Liver (tissue), 9 donors: ENCODE data around the gene CPHXL. TPM values are rescaled to one million over a fixed set of nuclear protein-coding genes. Genes with fewer than 3 reads are reported as not detected.

ENCODE experiments used
- DNase-seq: peaks from one replicate; pipeline ENCODE4 v3.0.0-alpha.2; 2017; ENCODE audit warnings: low spot score
- H3K27ac ChIP-seq, 2 donors: one replicate each; pipeline ENCODE4 v1.7.0; 2013; ENCODE audit warnings: inconsistent platforms in 2 of 2, low read length in 2 of 2, control low read depth in 1 of 2, low read depth in 1 of 2, mild to moderate bottlenecking in 1 of 2
- H3K27me3 ChIP-seq, 4 donors: one replicate each; pipeline versions ENCODE4 v1.6.1 to v1.7.0; 2013; ENCODE audit warnings: low read length in 3 of 4, inconsistent platforms in 1 of 4, mild to moderate bottlenecking in 1 of 4, moderate library complexity in 1 of 4; ENCODE audit not compliant: control insufficient read depth in 4 of 4, insufficient read depth in 4 of 4
- H3K36me3 ChIP-seq, 4 donors: one replicate each; pipeline versions ENCODE4 v1.6.1 to v1.7.0; 2013; ENCODE audit warnings: low read length in 3 of 4, mild to moderate bottlenecking in 3 of 4, low read depth in 1 of 4, moderate library complexity in 1 of 4; ENCODE audit not compliant: control insufficient read depth in 4 of 4, insufficient read depth in 3 of 4
- H3K4me1 ChIP-seq, 4 donors: one replicate each; pipeline versions ENCODE4 v1.6.1 to v1.7.0; 2013; ENCODE audit warnings: low read length in 3 of 4, mild to moderate bottlenecking in 3 of 4, moderate library complexity in 1 of 4; ENCODE audit not compliant: control insufficient read depth in 4 of 4, insufficient read depth in 4 of 4
- H3K4me3 ChIP-seq, 3 donors: one replicate each; pipeline versions ENCODE4 v1.6.1 to v1.7.0; 2013; ENCODE audit warnings: low read length in 3 of 3, control low read depth in 1 of 3, low read depth in 1 of 3, mild to moderate bottlenecking in 1 of 3
- H3K9ac ChIP-seq, 2 donors: one replicate each; pipeline ENCODE4 v1.7.0; 2013; ENCODE audit warnings: low read length in 2 of 2, mild to moderate bottlenecking in 2 of 2, moderate library complexity in 2 of 2, control low read depth in 1 of 2, low read depth in 1 of 2
- H3K9me3 ChIP-seq, 4 donors: one replicate each; pipeline versions ENCODE4 v1.6.1 to v1.7.0; 2013; ENCODE audit warnings: low read length in 3 of 4; ENCODE audit not compliant: control insufficient read depth in 4 of 4
- EGR1 ChIP-seq, 2 donors: IDR thresholded peaks; 2 replicates each; pipeline ENCODE4 v1.6.1; 2016 to 2018; ENCODE audit warnings: antibody characterized with exemption in 2 of 2, low read depth in 2 of 2
- FOXA1 ChIP-seq: IDR thresholded peaks from 2 replicates; pipeline ENCODE4 v1.6.1; 2016; ENCODE audit warnings: antibody characterized with exemption
- FOXA2 ChIP-seq: IDR thresholded peaks from 2 replicates; pipeline ENCODE4 v1.6.1; 2016; ENCODE audit warnings: antibody characterized with exemption
- GABPA ChIP-seq, 2 donors: IDR thresholded peaks in 1 of 2; conservative IDR thresholded peaks in 1 of 2; 2 replicates each; pipeline ENCODE4 v1.6.1; 2016; ENCODE audit warnings: antibody characterized with exemption in 2 of 2, mild to moderate bottlenecking in 1 of 2, moderate library complexity in 1 of 2
- HNF4A ChIP-seq, 2 donors: conservative IDR thresholded peaks; 2 replicates each; pipeline ENCODE4 v1.6.1; 2016; ENCODE audit warnings: antibody characterized with exemption in 2 of 2, mild to moderate bottlenecking in 2 of 2
- HNF4G ChIP-seq: IDR thresholded peaks from 2 replicates; pipeline ENCODE4 v1.6.1; 2016; ENCODE audit warnings: antibody characterized with exemption
- JUND ChIP-seq, 2 donors: IDR thresholded peaks; 2 replicates each; pipeline ENCODE4 v1.6.1; 2016; ENCODE audit warnings: antibody characterized with exemption in 2 of 2
- NR2F2 ChIP-seq: IDR thresholded peaks from 2 replicates; pipeline ENCODE4 v1.6.1; 2016; ENCODE audit warnings: antibody characterized with exemption
- RAD21 ChIP-seq, 2 donors: IDR thresholded peaks; 2 replicates each; pipeline ENCODE4 v1.6.1; 2016; ENCODE audit warnings: antibody characterized with exemption in 2 of 2, mild to moderate bottlenecking in 2 of 2
- RXRA ChIP-seq, 2 donors: IDR thresholded peaks; 2 replicates each; pipeline ENCODE4 v1.6.1; 2017 to 2018; ENCODE audit warnings: antibody characterized with exemption in 2 of 2, mild to moderate bottlenecking in 1 of 2
- SP1 ChIP-seq: IDR thresholded peaks from 2 replicates; pipeline ENCODE4 v1.6.1; 2018; ENCODE audit warnings: antibody characterized with exemption, mild to moderate bottlenecking
- TAF1 ChIP-seq: conservative IDR thresholded peaks from 2 replicates; pipeline ENCODE4 v1.6.1; 2016; ENCODE audit warnings: antibody characterized with exemption, mild to moderate bottlenecking
- YY1 ChIP-seq: IDR thresholded peaks from 2 replicates; pipeline ENCODE4 v1.6.1; 2016; ENCODE audit warnings: antibody characterized with exemption, mild to moderate bottlenecking
- WGBS: extraction: QIAGEN DNeasy Blood & Tissue Kit; methylation state at CpG from one replicate; pipeline ENCODE4 v1.1.7; 2013; 5-methylcytosine and 5-hydroxymethylcytosine counted together
- polyA plus RNA-seq, 2 donors: library from polyadenylated mRNA; stranded (reverse) in 1 of 2; unstranded in 1 of 2; fragments of 200-250 nt in 1 of 2; fragments of >200 nt in 1 of 2; fragmentation: Nextera tagmentation in 1 of 2; extraction: Ambion mirVana in 1 of 2; gene quantifications; one replicate each; pipeline versions ENCODE4 v1.2.1 to v1.2.3, GENCODE V29; 2013 to 2015
- total RNA-seq, 2 donors: library from RNA; depleted of rRNA; stranded (reverse); fragments of >200 nt; gene quantifications; one replicate each; pipeline ENCODE4 v1.2.3, GENCODE V29; 2014
- TF ChIP-seq, protein P1 (sequence below): IDR thresholded peaks from 2 replicates; pipeline ENCODE4 v1.6.1; 2016; ENCODE audit warnings: antibody characterized with exemption
- TF ChIP-seq, protein P2 (sequence below): fragments of 150-350 bp; IDR thresholded peaks from 2 replicates; pipeline ENCODE4 v1.5.1; 2017; ENCODE audit warnings: improper control_type of control experiment, low read depth, low read length; ENCODE audit not compliant: missing input control
- TF ChIP-seq, protein P3 (sequence below): IDR thresholded peaks from 2 replicates; pipeline ENCODE4 v1.6.1; 2016; ENCODE audit warnings: antibody characterized with exemption
- TF ChIP-seq, protein P4 (sequence below): IDR thresholded peaks from 2 replicates; pipeline ENCODE4 v1.6.1; 2016; ENCODE audit warnings: antibody characterized with exemption, mild to moderate bottlenecking
- TF ChIP-seq, protein P5 (sequence below): IDR thresholded peaks from 2 replicates; pipeline ENCODE4 v1.6.1; 2016; ENCODE audit warnings: antibody characterized with exemption
- donor health status: healthy.
- donor health status: healthy.
- donor health status: healthy.
- donor health status: healthy.
- donor health status: healthy.

Gene CPHXL
- total and polyA plus RNA-seq, 4 donors = not detected

DNA sequence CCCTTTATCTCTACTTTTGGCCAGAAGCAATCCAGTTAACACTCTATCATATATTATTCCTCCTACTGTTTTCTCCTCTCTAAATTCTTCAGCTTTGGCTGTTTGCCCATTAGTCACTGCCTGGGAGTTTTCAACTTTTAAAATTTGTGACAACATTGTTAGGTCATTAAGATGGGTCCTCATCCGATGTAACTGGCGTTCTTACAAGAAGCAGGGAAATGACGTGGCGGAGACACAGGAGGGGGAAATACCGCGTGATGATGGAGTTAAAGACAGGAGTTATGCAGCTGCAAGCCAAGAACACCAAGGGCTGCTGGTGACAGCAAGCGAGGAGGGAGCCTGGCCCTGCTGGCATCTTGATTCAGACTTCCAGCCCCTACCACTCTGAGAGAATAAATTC, 34.8 kb upstream of the CPHXL start:
- H3K36me3 ChIP-seq = no peaks in the 10 kb centered on the region

DNA sequence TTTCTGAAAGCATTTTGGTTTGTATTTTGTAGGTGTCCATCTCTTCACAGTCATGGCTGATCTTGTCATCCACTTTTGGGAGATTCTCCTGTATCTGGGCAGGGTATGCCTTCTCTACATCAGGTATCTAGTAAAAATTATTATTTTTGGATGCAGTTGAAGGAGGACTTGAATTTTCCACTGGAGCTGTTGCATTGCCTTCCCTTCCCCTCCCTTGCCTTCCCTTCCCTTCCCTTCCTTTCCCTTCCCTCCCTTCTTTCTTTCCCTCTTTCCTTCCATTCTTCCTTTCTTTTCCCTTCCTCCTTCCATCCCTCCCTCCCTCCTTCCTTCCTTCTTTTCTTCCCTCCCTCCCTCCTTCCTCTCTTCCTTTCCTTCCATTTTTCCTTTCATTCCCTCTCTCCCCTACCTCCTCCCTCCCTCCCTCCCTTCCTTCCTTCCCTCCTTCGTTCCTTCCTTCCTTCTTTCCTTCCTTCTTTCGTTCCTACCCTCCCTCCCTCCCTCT, 33.8 kb upstream of the CPHXL start:
- H3K27ac ChIP-seq = no peak overlapping the region
- no peak overlapping the region for H3K4me3 ChIP-seq
- no peak overlapping the region for H3K9ac ChIP-seq
- no peak for DNase-seq
- TF ChIP-seq NR2F2 = no peak
- TF ChIP-seq FOXA1 = no peak
- TF ChIP-seq, protein P1, sequence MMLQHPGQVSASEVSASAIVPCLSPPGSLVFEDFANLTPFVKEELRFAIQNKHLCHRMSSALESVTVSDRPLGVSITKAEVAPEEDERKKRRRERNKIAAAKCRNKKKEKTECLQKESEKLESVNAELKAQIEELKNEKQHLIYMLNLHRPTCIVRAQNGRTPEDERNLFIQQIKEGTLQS = no peak
- TF ChIP-seq GABPA (IDR thresholded peaks at IDR 0.05 in 1 of 2, conservative IDR thresholded peaks at IDR 0.05 in 1 of 2) = no peak
- TF ChIP-seq YY1 = no peak
- TF ChIP-seq TAF1 = no peak
- TF ChIP-seq, protein P2, sequence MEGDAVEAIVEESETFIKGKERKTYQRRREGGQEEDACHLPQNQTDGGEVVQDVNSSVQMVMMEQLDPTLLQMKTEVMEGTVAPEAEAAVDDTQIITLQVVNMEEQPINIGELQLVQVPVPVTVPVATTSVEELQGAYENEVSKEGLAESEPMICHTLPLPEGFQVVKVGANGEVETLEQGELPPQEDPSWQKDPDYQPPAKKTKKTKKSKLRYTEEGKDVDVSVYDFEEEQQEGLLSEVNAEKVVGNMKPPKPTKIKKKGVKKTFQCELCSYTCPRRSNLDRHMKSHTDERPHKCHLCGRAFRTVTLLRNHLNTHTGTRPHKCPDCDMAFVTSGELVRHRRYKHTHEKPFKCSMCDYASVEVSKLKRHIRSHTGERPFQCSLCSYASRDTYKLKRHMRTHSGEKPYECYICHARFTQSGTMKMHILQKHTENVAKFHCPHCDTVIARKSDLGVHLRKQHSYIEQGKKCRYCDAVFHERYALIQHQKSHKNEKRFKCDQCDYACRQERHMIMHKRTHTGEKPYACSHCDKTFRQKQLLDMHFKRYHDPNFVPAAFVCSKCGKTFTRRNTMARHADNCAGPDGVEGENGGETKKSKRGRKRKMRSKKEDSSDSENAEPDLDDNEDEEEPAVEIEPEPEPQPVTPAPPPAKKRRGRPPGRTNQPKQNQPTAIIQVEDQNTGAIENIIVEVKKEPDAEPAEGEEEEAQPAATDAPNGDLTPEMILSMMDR = no peak
- no peak for TF ChIP-seq HNF4A (conservative IDR thresholded peaks at IDR 0.05)
- TF ChIP-seq, protein P3, sequence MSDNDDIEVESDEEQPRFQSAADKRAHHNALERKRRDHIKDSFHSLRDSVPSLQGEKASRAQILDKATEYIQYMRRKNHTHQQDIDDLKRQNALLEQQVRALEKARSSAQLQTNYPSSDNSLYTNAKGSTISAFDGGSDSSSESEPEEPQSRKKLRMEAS = no peak
- TF ChIP-seq SP1 = no peak
- no peak for TF ChIP-seq FOXA2
- TF ChIP-seq RAD21 (IDR thresholded peaks at IDR 0.05) = no peak
- TF ChIP-seq, protein P4, sequence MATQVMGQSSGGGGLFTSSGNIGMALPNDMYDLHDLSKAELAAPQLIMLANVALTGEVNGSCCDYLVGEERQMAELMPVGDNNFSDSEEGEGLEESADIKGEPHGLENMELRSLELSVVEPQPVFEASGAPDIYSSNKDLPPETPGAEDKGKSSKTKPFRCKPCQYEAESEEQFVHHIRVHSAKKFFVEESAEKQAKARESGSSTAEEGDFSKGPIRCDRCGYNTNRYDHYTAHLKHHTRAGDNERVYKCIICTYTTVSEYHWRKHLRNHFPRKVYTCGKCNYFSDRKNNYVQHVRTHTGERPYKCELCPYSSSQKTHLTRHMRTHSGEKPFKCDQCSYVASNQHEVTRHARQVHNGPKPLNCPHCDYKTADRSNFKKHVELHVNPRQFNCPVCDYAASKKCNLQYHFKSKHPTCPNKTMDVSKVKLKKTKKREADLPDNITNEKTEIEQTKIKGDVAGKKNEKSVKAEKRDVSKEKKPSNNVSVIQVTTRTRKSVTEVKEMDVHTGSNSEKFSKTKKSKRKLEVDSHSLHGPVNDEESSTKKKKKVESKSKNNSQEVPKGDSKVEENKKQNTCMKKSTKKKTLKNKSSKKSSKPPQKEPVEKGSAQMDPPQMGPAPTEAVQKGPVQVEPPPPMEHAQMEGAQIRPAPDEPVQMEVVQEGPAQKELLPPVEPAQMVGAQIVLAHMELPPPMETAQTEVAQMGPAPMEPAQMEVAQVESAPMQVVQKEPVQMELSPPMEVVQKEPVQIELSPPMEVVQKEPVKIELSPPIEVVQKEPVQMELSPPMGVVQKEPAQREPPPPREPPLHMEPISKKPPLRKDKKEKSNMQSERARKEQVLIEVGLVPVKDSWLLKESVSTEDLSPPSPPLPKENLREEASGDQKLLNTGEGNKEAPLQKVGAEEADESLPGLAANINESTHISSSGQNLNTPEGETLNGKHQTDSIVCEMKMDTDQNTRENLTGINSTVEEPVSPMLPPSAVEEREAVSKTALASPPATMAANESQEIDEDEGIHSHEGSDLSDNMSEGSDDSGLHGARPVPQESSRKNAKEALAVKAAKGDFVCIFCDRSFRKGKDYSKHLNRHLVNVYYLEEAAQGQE = no peak
- TF ChIP-seq, protein P5, sequence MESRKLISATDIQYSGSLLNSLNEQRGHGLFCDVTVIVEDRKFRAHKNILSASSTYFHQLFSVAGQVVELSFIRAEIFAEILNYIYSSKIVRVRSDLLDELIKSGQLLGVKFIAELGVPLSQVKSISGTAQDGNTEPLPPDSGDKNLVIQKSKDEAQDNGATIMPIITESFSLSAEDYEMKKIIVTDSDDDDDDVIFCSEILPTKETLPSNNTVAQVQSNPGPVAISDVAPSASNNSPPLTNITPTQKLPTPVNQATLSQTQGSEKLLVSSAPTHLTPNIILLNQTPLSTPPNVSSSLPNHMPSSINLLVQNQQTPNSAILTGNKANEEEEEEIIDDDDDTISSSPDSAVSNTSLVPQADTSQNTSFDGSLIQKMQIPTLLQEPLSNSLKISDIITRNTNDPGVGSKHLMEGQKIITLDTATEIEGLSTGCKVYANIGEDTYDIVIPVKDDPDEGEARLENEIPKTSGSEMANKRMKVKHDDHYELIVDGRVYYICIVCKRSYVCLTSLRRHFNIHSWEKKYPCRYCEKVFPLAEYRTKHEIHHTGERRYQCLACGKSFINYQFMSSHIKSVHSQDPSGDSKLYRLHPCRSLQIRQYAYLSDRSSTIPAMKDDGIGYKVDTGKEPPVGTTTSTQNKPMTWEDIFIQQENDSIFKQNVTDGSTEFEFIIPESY = no peak
- no peak for TF ChIP-seq HNF4G
- no peak for TF ChIP-seq JUND (IDR thresholded peaks at IDR 0.05)
- no peak for TF ChIP-seq EGR1 (IDR thresholded peaks at IDR 0.05; ENCODE audit: low read depth in 2 of 2)
- no peak for TF ChIP-seq RXRA (IDR thresholded peaks at IDR 0.05)
- no peaks in the 10 kb centered on the region for H3K36me3 ChIP-seq
- 32% methylated on average over 2 of the region's 2 CpGs for WGBS
- no peaks in the 10 kb centered on the region for H3K9me3 ChIP-seq
- no peaks in the 10 kb centered on the region for H3K4me1 ChIP-seq
- no peaks in the 10 kb centered on the region for H3K27me3 ChIP-seq

More for the DNA sequence above, 34.8 kb upstream of the CPHXL start:
- TF ChIP-seq, protein P1 = no peak
- TF ChIP-seq HNF4A (conservative IDR thresholded peaks at IDR 0.05) = no peak
- no peak for TF ChIP-seq RAD21 (IDR thresholded peaks at IDR 0.05)
- TF ChIP-seq FOXA2 = no peak
- TF ChIP-seq YY1 = no peak
- Histone ChIP-seq H3K4me1 (no peaks in the 10 kb centered on the region), H3K4me3 (no peak overlapping the region), H3K27me3 (no peaks in the 10 kb centered on the region), H3K9me3 (no peaks in the 10 kb centered on the region), H3K27ac (no peak overlapping the region), H3K9ac (no peak overlapping the region)
- 80% methylated on average over 7 of the region's 7 CpGs for WGBS
- DNase-seq = no peak
